Esophagus muscularis mucosa (tissue), 4 donors: ENCODE data around the gene PYCR2. TPM values are rescaled to one million over a fixed set of nuclear protein-coding genes. Genes with fewer than 3 reads are reported as not detected.

Source experiments
- DNase-seq: peaks from one replicate; pipeline ENCODE4 v3.0.0-alpha.2; 2017; ENCODE audit errors: extremely low spot score
- H3K27ac ChIP-seq, 4 donors: fragments of 200-600 bp; sonication (generic); replicated peaks in 1 of 4; 1 replicate in 3 of 4; 2 replicates in 1 of 4; pipeline ENCODE4 v1.5.1; 2016 to 2019; ENCODE audit warnings: mild to moderate bottlenecking in 1 of 4
- H3K27me3 ChIP-seq, 4 donors: fragments of 200-600 bp; sonication (generic); one replicate each; pipeline versions ENCODE4 v1.5.1 to v1.6.0; 2016 to 2019
- H3K36me3 ChIP-seq, 4 donors: fragments of 200-600 bp; sonication (generic); one replicate each; pipeline ENCODE4 v1.5.1; 2016 to 2019
- H3K4me1 ChIP-seq, 4 donors: fragments of 200-600 bp; sonication (generic); one replicate each; pipeline ENCODE4 v1.5.1; 2016 to 2019
- H3K4me3 ChIP-seq, 4 donors: fragments of 200-600 bp; sonication (generic); 1 replicate in 2 of 4; 2 replicates in 2 of 4; pipeline ENCODE4 v1.5.1; 2016 to 2019; ENCODE audit warnings: mild to moderate bottlenecking in 4 of 4, moderate library complexity in 1 of 4
- H3K9me3 ChIP-seq, 4 donors: fragments of 200-600 bp; sonication (generic); 1 replicate in 3 of 4; 2 replicates in 1 of 4; pipeline ENCODE4 v1.5.1; 2016 to 2019
- EP300 ChIP-seq: sonication (generic); formaldehyde crosslinking; IDR thresholded peaks from one replicate; pipeline ENCODE4 v1.6.1; 2017; ENCODE audit warnings: antibody characterized with exemption
- POLR2A ChIP-seq: fragments of 450-650 bp; IDR thresholded peaks from one replicate; pipeline ENCODE4 v1.6.1; 2017; ENCODE audit warnings: antibody characterized with exemption, moderate library complexity, mild to moderate bottlenecking, low read depth
- POLR2AphosphoS5 ChIP-seq, 2 donors: sonication (generic); formaldehyde crosslinking; IDR thresholded peaks; one replicate each; pipeline ENCODE4 v1.6.1; 2017; ENCODE audit warnings: antibody characterized with exemption in 2 of 2
- WGBS: methylation state at CpG from one replicate; pipeline ENCODE4 v1.1.5; 2018; 5-methylcytosine and 5-hydroxymethylcytosine counted together
- intact Hi-C: fragments of 100-400 bp; cut with DNase I; formaldehyde crosslinking; loops from one replicate; pipeline ENCODE4 v1.15.1; 2023
- total RNA-seq, 4 donors: library from RNA; depleted of rRNA; stranded (reverse); fragments of >200 nt; gene quantifications; one replicate each; pipeline versions ENCODE4 v1.1.0 to v1.2.1, GENCODE V29; 2016
- TF ChIP-seq, protein P1 (sequence below), 3 experiments: fragments of 200-600 bp in 2 of 3; fragments of 450-650 bp in 1 of 3; sonication (generic) in 2 of 3; IDR thresholded peaks; one replicate each; pipeline ENCODE4 v1.5.1; 2017 to 2019; ENCODE audit warnings: antibody characterized with exemption in 3 of 3, mild to moderate bottlenecking in 2 of 3, moderate library complexity in 1 of 3

Gene PYCR2
- total RNA-seq, 4 donors from 2014 or later = 37.4 to 73.6 (median 58.2) TPM

DNA sequence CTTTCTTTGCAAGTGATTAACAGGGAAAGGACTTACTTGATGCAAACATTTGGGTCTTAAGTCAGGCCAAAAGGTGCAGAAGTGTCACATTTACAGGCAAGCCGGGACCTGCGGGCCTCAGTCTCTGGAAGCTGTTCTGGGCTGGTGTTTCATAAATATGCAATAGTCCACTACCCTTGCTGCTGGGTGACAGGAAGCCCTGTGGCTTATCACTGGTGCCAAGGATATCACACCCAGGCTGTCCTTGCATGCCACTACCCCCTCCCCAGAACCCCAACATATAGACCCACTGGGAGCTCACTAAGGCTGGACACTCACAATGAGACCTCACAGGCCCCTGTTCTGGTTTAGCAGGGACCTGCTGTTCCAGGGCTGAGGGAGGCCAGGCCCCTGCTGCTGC is 20.3 kb upstream of the PYCR2 start:
- no peaks in the 10 kb centered on the region for H3K9me3 ChIP-seq
- DNase-seq = no peak

DNA sequence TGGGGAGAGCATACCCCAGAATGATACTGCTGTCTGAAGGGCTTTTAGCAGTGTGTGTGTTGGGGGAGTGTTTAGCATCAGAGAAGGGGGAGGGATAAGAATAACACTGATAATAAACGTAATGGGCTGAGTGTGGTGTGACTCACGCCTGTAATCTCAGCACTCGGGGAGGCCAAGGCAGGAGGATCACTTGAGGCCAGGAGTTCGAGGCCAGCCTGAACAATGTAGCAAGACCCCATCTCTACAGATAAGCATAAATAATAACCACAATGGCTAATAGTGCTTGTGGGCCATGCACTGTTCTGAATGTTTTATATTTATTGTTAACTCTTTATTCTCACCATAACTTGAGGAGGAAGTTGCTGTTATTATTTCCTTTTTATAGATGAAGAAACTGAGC is 19.5 kb upstream of the PYCR2 start:
- Histone ChIP-seq H3K27me3 (peaks cover 0 to 10% (median 0%) of the 10 kb centered on the region in 4 donors), H3K9me3 (no peaks in the 10 kb centered on the region), H3K27ac (no peak overlapping the region), H3K4me1 (peaks cover 15 to 30% (median 23%) of the 10 kb centered on the region in 4 donors), H3K4me3 (no peak overlapping the region), H3K36me3 (no peaks in the 10 kb centered on the region)
- no peak for TF ChIP-seq POLR2A
- TF ChIP-seq POLR2AphosphoS5 (IDR thresholded peaks at IDR 0.05) = no peak
- TF ChIP-seq, protein P1, sequence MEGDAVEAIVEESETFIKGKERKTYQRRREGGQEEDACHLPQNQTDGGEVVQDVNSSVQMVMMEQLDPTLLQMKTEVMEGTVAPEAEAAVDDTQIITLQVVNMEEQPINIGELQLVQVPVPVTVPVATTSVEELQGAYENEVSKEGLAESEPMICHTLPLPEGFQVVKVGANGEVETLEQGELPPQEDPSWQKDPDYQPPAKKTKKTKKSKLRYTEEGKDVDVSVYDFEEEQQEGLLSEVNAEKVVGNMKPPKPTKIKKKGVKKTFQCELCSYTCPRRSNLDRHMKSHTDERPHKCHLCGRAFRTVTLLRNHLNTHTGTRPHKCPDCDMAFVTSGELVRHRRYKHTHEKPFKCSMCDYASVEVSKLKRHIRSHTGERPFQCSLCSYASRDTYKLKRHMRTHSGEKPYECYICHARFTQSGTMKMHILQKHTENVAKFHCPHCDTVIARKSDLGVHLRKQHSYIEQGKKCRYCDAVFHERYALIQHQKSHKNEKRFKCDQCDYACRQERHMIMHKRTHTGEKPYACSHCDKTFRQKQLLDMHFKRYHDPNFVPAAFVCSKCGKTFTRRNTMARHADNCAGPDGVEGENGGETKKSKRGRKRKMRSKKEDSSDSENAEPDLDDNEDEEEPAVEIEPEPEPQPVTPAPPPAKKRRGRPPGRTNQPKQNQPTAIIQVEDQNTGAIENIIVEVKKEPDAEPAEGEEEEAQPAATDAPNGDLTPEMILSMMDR (IDR thresholded peaks at IDR 0.05) = no peak
- TF ChIP-seq EP300 = no peak
- 90% methylated on average over 4 of the region's 4 CpGs for WGBS
- DNase-seq = no peak
- intact Hi-C loops = no loop called here

More for the DNA sequence above, 20.3 kb upstream of the PYCR2 start:
- H3K4me1 ChIP-seq = peaks cover 15 to 26% (median 23%) of the 10 kb centered on the region in 4 donors
- TF ChIP-seq POLR2AphosphoS5 (IDR thresholded peaks at IDR 0.05) (no peak), POLR2A (no peak), EP300 (no peak)
- TF ChIP-seq, protein P1 (IDR thresholded peaks at IDR 0.05) = no peak
- no peak overlapping the region for H3K27ac ChIP-seq
- H3K4me3 ChIP-seq = no peak overlapping the region
- WGBS = no CpG with 5 or more reads among the region's 2 CpGs
- H3K27me3 ChIP-seq = peaks cover 0 to 10% (median 0%) of the 10 kb centered on the region in 4 donors
- intact Hi-C loops = no loop called here
- no peaks in the 10 kb centered on the region for H3K36me3 ChIP-seq

DNA sequence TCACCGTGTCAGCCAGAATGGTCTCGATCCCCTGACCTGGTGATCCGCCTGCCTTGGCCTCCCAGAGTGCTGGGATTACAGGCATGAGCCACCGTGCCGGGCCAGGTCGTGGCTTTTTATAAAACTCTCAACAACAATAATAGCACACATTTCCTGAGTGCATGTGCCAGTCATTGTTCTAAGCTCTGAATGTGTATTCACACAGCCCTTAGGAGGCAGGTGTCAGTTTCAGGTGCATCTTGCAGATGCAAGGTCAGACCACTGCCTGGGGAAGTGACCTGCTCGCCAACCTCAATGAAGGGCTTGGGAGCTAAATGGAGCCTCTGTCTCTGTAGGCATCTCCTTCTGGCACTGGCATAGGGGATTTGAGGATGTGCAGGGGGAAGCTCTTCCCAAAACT is 18.5 kb upstream of the PYCR2 start:
- Histone ChIP-seq H3K27ac (no peak overlapping the region), H3K9me3 (no peaks in the 10 kb centered on the region), H3K4me3 (no peak overlapping the region), H3K27me3 (peaks cover 0 to 10% (median 0%) of the 10 kb centered on the region in 4 donors), H3K36me3 (no peaks in the 10 kb centered on the region), H3K4me1 (peaks cover 15 to 30% (median 23%) of the 10 kb centered on the region in 4 donors)
- TF ChIP-seq EP300 (no peak), POLR2AphosphoS5 (IDR thresholded peaks at IDR 0.05) (no peak), POLR2A (no peak)
- TF ChIP-seq, protein P1 (IDR thresholded peaks at IDR 0.05) = no peak
- 80% methylated on average over 7 of the region's 7 CpGs for WGBS
- DNase-seq = no peak
- intact Hi-C loops = no loop called here

DNA sequence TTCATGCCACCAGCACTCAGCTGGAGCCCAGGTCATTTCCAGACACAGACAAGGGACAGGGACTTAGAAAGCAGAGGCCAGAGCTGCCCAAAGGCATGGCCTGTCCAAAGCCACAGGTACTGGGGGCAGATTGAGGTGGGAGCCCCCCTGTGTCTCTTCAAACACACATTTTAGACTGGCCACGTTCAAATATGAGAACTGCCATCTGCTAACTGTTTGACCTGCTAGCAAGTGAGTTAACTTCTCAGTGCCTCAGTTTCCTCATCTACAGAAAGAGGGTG is 17.8 kb upstream of the PYCR2 start:
- H3K4me3 ChIP-seq = no peak overlapping the region
- H3K27ac ChIP-seq = no peak overlapping the region
- H3K36me3 ChIP-seq = no peaks in the 10 kb centered on the region
- H3K27me3 ChIP-seq = peaks cover 0 to 10% (median 0%) of the 10 kb centered on the region in 4 donors
- intact Hi-C loops = no loop called here
- no peaks in the 10 kb centered on the region for H3K9me3 ChIP-seq
- peaks cover 15 to 30% (median 23%) of the 10 kb centered on the region in 4 donors for H3K4me1 ChIP-seq
- WGBS = 33% methylated on average over 1 of the region's 1 CpG
- DNase-seq = no peak
- TF ChIP-seq EP300 = no peak
- no peak for TF ChIP-seq POLR2AphosphoS5 (IDR thresholded peaks at IDR 0.05)
- TF ChIP-seq POLR2A = no peak
- TF ChIP-seq, protein P1 (IDR thresholded peaks at IDR 0.05) = no peak
